GM12878 (cell line): Measurements from ENCODE around the gene RACK1. TPM values are rescaled to one million over a fixed set of nuclear protein-coding genes. Genes with fewer than 3 reads are reported as not detected.

ENCODE experiments used
- ATAC-seq: fragments of 200-7000 bp; cut with Tn5 transposase; 3 replicates; pipeline ENCODE4 v1.9.1; 2020; ENCODE audit warnings: mild to moderate bottlenecking, moderate library complexity
- BruUV-seq: library from RNA; stranded (reverse); fragments of 400-500 nt; replicated peaks from 2 replicates; lab custom pipeline; 2021; lab: Mats Ljungman, UMichigan
- CTCF ChIA-PET: fragments of 300-600 bp; sonication (Branson Sonifier 250); formaldehyde crosslinking; extraction: SDS; loops from one replicate; lab custom pipeline; 2021; ENCODE audit warnings: inconsistent platforms; lab: Yijun Ruan, JAX
- POLR2A ChIA-PET: fragments of 350-600 bp; formaldehyde crosslinking; extraction: SDS; loops from one replicate; lab custom pipeline; 2021; ENCODE audit warnings: inconsistent platforms; lab: Charles Lee
- RAD21 ChIA-PET: fragments of 300-600 bp; sonication (Branson Sonifier 250); formaldehyde crosslinking; loops from one replicate; lab custom pipeline; 2023; ENCODE audit warnings: antibody characterized with exemption; ENCODE audit not compliant: unreplicated experiment; lab: Charles Lee
- SMC1A ChIA-PET: fragments of 300-600 bp; sonication (Branson Sonifier 250); formaldehyde crosslinking; loops from one replicate; lab custom pipeline; 2023; ENCODE audit not compliant: unreplicated experiment, uncharacterized antibody; lab: Charles Lee
- DNase-seq: peaks from one replicate; pipeline ENCODE4 v3.0.0-alpha.2; 2011; ENCODE audit warnings: low read depth, low spot score
- FAIRE-seq: peaks from 3 replicates; lab custom pipeline; 2011; peaks lifted over from hg19 to GRCh38; lab: Jason Lieb, UNC
- H2AFZ ChIP-seq: 2 replicates; pipeline ENCODE4 v1.6.0; 2011; ENCODE audit warnings: low read depth, low read length, control low read depth; ENCODE audit not compliant: control insufficient read depth
- H3K27ac ChIP-seq: 2 replicates; pipeline ENCODE4 v1.5.1; 2011; ENCODE audit warnings: control low read depth; ENCODE audit not compliant: control insufficient read depth, insufficient read depth
- H3K27me3 ChIP-seq, 2 experiments: replicated peaks in 1 of 2; 2 replicates each; pipeline versions ENCODE4 v1.6.0 to v1.6.1; 2011; ENCODE audit warnings: low read length in 1 of 2; ENCODE audit not compliant: control insufficient read depth in 2 of 2, insufficient read depth in 2 of 2
- H3K36me3 ChIP-seq, 2 experiments: 2 replicates each; pipeline ENCODE4 v1.5.1; 2011; ENCODE audit warnings: low read length in 1 of 2; ENCODE audit not compliant: control insufficient read depth in 2 of 2, insufficient read depth in 2 of 2
- H3K4me1 ChIP-seq: 2 replicates; pipeline ENCODE4 v1.6.1; 2011; ENCODE audit warnings: mild to moderate bottlenecking, low read length, moderate library complexity, mixed read lengths; ENCODE audit not compliant: control insufficient read depth, insufficient read depth
- H3K4me2 ChIP-seq: 2 replicates; pipeline ENCODE4 v1.6.0; 2011; ENCODE audit warnings: control low read depth; ENCODE audit not compliant: control insufficient read depth, insufficient read depth
- H3K4me3 ChIP-seq: fragments of 200-600 bp; sonication (generic); 2 replicates; pipeline ENCODE4 v1.5.1; 2016
- H3K79me2 ChIP-seq: 2 replicates; pipeline ENCODE4 v1.6.0; 2011; ENCODE audit warnings: low read length; ENCODE audit not compliant: control insufficient read depth, insufficient read depth
- H3K9ac ChIP-seq: 2 replicates; pipeline ENCODE4 v1.8.0; 2011; ENCODE audit warnings: low read length, control low read depth, mixed read lengths; ENCODE audit not compliant: control insufficient read depth, insufficient read depth
- H3K9me3 ChIP-seq: replicated peaks from 3 replicates; pipeline ENCODE4 v1.5.1; 2011; ENCODE audit warnings: mild to moderate bottlenecking, low read length; ENCODE audit not compliant: control insufficient read depth, insufficient read depth
- H4K20me1 ChIP-seq: 2 replicates; pipeline ENCODE4 v1.6.0; 2011; ENCODE audit not compliant: control insufficient read depth, insufficient read depth
- E2F8 ChIP-seq: fragments of 450-650 bp; IDR thresholded peaks from 2 replicates; pipeline ENCODE4 v1.6.1; 2018; ENCODE audit warnings: mild to moderate bottlenecking, low read depth, moderate library complexity; ENCODE audit not compliant: partially characterized antibody
- EP300 ChIP-seq, 2 experiments: fragments of 150-350 bp in 1 of 2; IDR thresholded peaks; 2 replicates each; pipeline ENCODE4 v1.6.1; 2011 to 2012; ENCODE audit warnings: low read depth in 2 of 2, low read length in 2 of 2, borderline replicate concordance in 1 of 2, improper control_type of control experiment in 1 of 2, inconsistent platforms in 1 of 2; ENCODE audit not compliant: control insufficient read depth in 1 of 2
- PAX8 ChIP-seq: fragments of 450-650 bp; IDR thresholded peaks from 2 replicates; pipeline ENCODE4 v1.6.1; 2017; ENCODE audit warnings: mild to moderate bottlenecking, moderate library complexity
- PBX3 ChIP-seq: IDR thresholded peaks from 2 replicates; pipeline ENCODE4 v1.6.1; 2011; ENCODE audit warnings: mild to moderate bottlenecking, low read depth, low read length, moderate library complexity; ENCODE audit not compliant: insufficient replicate concordance
- ZNF207 ChIP-seq: fragments of 450-650 bp; IDR thresholded peaks from 2 replicates; pipeline ENCODE4 v1.6.1; 2014; ENCODE audit warnings: antibody characterized with exemption, mild to moderate bottlenecking, borderline replicate concordance
- ZNF217 ChIP-seq: fragments of 450-650 bp; IDR thresholded peaks from 2 replicates; pipeline ENCODE4 v1.6.1; 2017; ENCODE audit warnings: antibody characterized with exemption, mild to moderate bottlenecking
- WGBS: methylation state at CpG from one replicate; pipeline ENCODE4 v1.1.6; 2016; ENCODE audit warnings: low lambda C conversion rate; ENCODE audit not compliant: insufficient replicate concordance, insufficient coverage; ENCODE audit errors: missing lambda C conversion rate; 5-methylcytosine and 5-hydroxymethylcytosine counted together
- in situ Hi-C: fragments of 300-500 bp; cut with MboI; formaldehyde crosslinking; loops from 9 replicates; pipeline ENCODE4 v1.14.3; 2018; ENCODE audit warnings: mixed read lengths
- intact Hi-C: fragments of 100-400 bp; cut with micrococcal nuclease; formaldehyde crosslinking; loops from one replicate; pipeline ENCODE4 v1.14.2; 2022; ENCODE audit not compliant: unreplicated experiment
- polyA plus RNA-seq, 11 experiments: library from polyadenylated mRNA; depleted of rRNA in 4 of 11; unstranded in 6 of 11; stranded (reverse) in 5 of 11; fragments of >200 nt; fragmentation: Nextera tagmentation in 4 of 11; fragmentation: Illumina TruSeq in 1 of 11; extraction: Ambion mirVana in 4 of 11; extraction: Trizol in 1 of 11; gene quantifications; 1 replicate in 1 of 11; 2 replicates in 10 of 11; pipeline versions ENCODE4 v1.2.1 to v1.2.3, GENCODE V29; 2011 to 2016; ENCODE audit warnings: inconsistent platforms in 2 of 11, missing spikeins in 2 of 11, low read depth in 1 of 11
- total RNA-seq, 4 experiments: library from RNA; depleted of rRNA in 3 of 4; stranded (reverse); fragments of >200 nt in 3 of 4; fragmentation: Illumina TruSeq in 1 of 4; extraction: Trizol in 1 of 4; gene quantifications; 2 replicates each; pipeline versions ENCODE4 v1.2.1 to v1.2.3, GENCODE V29; 2013 to 2021

RACK1 gene
- total and polyA plus RNA-seq, 10 of the 15 experiments (the other 5 are each of a cell fraction or from before 2014, with no cell fraction given), result 1,365 to 6,584 (median 4,167) TPM

- Histone ChIP-seq H3K36me3 (no peaks in the 10 kb centered on the region), H3K4me1 (peaks cover 16% of the 10 kb centered on the region), H3K4me3 (no peak overlapping the region), H3K27ac (no peak overlapping the region), H3K9me3 (no peaks in the 10 kb centered on the region), H3K79me2 (no peaks in the 10 kb centered on the region), H3K9ac (no peak overlapping the region; the same call in 1 of the 2 replicates), H2AFZ (no peak overlapping the region)
- 63% methylated on average over 12 of the region's 12 CpGs for WGBS
- POLR2A ChIA-PET, result interaction anchor here (0.6 to 3.1 kb wide), 6 partner anchors 10 to 49 kb away, joined by 3 to 18 read pairs (median 4); partner anchors contain the start of gene TRIM41
- CTCF ChIA-PET, result interaction anchor here (1.2 to 2.6 kb wide), 3 partner anchors 8 to 13 kb away, joined by 5 to 15 read pairs (median 9); no protein-coding TSS in a partner anchor
- no TSS peak for BruUV-seq
- RAD21 ChIA-PET, result interaction anchor here (1.4 to 3.1 kb wide), 6 partner anchors 8 to 56 kb away, joined by 3 to 10 read pairs (median 7); partner anchors contain the start of gene TRIM41
- ATAC-seq, result no peak
- intact Hi-C loops, result no loop called here
- TF ChIP-seq EP300 (IDR thresholded peaks at IDR 0.05; ENCODE audit: borderline replicate concordance in 1 of 2, control insufficient read depth in 1 of 2, low read depth in 2 of 2, low read length in 2 of 2) (no peak), PBX3 (no peak), ZNF207 (no peak), E2F8 (no peak), ZNF217 (no peak), PAX8 (no peak)
- TF ChIP-seq, all 136 proteins: peak for 0
- SMC1A ChIA-PET, result interaction anchor here (1.6 to 3.0 kb wide), 4 partner anchors 9 to 53 kb away, joined by 3 to 15 read pairs (median 6); no protein-coding TSS in a partner anchor
- H4K20me1 ChIP-seq, result no peaks in the 10 kb centered on the region
- DNase-seq (no peak), FAIRE-seq (no peak)
- no peaks in the 10 kb centered on the region for H3K27me3 ChIP-seq
- H3K4me2 ChIP-seq, result no peak overlapping the region
- in situ Hi-C loops, result no loop called here
Measured at GRCh38 chr5:181198106-181198685, 45.5 kb downstream of the RACK1 start.
